GM19351 (cell line): ENCODE results near the gene RACGAP1.
A peak's percentile ranks its signal among the peaks of the same experiment; 100 is the strongest.

Experiments
- ATAC-seq: cut with Tn5 transposase; IDR thresholded peaks from one replicate; pipeline ENCODE4 v1.9.1; 2021; ENCODE audit warnings: mild to moderate bottlenecking, moderate library complexity; ENCODE audit not compliant: unreplicated experiment

Gene RACGAP1

DNA sequence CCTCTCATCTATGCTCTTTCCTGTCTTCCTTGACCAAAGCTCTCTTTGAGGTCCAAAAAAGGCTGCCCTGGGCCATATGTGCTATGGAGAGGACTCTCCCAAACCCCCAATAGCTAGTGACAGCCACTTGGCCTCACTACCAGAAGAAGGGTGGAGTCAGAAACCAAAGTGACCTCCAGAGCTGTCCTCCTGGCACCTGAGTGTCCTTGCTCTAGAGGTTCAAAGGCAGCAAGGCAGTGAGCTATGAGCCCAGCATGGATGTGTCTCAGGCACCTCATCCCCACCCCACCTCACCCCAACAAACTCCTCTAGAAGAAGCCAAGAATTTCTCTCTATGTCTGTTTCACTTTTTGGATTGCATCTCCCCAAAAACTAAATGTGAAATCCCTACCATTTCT is 67.7 kb downstream of the RACGAP1 start:
- no peak for ATAC-seq

DNA sequence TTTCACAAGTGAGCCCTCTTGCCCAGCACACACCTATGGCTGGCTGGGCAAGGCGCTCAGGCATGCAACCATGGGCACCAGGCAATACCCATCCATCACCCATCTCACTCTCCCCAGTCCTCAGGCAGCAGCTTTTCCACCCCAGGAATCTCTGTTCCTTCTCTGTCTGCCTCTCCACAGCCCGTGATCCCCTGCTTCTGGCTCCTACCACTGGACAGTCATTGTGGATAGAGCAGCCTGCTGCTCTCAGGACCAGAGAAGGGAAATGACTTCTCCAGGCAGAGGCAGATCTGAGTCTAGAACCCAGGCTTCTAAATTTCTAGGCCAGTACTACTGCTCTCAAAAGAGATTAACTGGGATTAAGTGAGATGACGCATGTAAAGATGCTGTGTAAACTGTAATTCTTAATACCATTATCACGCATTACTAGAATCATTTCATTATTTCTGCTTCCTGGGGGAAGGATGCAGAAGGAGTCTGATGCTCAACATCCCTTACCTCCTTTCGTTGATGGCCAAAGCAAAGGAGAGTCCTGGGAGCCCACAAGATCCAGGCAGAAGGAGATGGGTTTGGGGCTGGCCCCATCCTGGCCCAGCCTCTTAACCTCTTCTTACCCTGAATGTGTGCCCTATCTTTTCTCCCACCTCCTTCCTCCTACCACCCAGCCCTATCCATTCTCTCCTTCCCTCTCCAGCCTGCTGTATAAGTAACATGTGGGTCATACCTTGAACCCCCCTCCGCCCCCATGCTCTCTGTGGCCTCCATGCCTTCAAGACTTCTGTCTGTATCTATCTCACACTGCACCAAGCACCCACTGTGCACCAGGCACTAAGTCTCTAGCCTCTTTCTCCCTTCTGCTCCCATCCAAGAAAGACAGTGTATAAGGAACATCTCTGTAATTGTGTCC is 68.4 kb downstream of the RACGAP1 start:
- ATAC-seq = no peak

DNA sequence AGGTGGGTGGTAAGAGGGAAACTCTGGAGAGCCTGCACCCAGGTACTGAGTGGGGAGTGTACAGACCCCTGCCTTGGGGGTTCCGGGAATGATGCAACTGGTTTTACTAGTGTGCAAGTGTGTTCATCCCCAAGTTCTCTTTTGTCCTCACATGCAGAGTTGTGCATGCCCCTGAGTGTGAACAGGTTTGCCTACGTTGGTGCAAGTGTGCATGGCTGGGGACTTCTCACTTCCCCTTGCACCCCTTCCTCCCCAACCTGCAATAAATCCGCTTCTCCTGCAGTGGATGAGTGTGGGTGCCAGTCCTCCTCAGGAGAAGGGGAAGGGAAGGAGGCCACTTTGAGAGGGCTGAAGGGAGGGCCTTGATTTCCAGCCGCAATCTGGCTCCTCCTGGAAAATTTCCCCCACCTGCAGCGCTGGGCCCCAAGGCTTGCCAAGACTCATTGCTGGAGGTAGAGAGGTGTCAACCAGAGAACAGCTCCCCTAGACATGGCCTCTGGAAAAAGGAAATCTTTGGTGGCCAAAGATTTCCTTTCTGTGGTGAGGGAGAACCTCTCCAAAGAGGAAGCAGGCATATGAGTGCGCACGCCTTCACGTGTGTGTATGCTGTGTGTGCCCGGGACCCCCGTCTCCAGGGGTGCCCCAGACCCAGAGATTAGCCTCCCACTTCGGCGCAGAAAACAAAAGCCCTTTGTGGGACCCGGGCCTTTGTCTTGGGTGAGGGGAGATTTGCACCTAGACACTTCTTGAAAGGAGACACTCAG is 69.2 kb downstream of the RACGAP1 start:
- no peak for ATAC-seq

DNA sequence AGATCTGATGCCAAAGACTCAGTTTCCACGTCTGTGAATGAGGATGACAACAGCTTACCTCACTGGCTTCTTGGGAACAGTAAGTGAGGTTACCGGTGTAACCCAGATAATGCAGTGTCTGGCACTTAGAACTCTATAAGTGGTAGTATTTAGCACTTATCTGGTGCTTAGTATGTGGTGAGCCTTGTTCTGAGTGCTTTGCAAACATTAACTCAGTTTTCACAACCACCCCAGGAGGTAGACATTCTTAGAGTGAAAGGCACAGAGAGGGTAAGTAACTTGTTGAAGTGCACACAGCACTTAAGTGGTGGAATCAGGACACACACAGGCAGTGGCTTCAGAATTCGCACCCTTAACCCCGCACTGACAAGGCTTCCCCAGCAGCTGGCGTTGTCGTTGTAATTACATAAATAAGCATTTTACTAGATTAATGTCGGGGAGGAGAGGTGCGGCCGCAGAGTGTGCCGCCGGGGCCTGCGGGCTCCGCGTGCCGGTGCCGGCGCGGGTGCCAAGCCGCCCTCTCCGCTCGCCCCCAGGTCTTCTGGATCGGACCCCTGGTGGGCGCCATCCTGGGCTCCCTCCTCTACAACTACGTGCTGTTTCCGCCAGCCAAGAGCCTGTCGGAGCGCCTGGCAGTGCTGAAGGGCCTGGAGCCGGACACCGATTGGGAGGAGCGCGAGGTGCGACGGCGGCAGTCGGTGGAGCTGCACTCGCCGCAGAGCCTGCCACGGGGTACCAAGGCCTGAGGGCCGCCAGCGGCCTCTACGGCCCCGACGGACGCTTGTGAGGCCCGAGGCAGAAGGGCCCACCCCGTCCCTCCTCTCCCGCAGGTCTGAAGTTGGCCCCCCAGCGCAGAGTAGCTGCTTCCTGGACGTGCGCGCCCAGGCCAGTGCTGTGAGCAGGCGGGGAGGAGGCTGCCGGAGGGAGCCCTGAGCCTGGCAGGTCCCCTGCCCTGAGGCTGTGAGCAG is 70.1 kb downstream of the RACGAP1 start:
- no peak for ATAC-seq

DNA sequence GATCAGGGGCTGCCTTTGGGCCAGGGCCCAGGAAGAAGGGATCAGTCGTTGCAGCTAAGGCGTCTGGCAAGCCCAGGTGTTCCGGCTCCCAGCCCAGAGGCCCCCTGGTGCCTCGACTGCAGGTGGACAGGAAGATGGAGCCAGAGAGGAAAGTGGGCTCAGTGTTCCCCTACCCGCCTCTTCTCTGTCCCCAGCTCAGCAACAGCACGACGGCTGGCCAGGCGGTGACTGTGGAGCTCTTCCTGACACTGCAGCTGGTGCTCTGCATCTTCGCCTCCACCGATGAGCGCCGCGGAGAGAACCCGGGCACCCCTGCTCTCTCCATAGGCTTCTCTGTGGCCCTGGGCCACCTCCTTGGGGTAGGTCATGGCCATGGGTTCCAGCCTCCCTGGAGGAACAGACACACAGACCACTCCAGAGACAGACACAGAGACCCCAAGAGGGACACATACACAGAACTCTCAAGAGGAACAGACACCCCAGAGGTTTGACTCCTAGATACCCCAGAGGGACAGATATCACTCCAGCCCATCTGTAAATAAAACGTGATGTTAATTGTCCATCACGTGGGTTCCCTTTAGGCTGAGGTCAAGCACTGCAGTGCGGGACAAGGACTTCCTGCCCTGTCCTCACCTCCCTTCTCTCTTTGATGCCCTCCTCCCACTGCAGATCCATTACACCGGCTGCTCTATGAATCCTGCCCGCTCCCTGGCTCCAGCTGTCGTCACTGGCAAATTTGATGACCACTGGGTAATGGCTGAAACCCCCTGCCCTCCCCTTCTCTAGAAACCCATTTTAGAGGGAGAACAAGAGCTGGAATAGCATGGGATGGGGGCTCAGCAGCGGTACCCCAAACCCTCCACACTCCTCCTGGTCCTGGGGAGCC is 71.1 kb downstream of the RACGAP1 start:
- no peak for ATAC-seq

DNA sequence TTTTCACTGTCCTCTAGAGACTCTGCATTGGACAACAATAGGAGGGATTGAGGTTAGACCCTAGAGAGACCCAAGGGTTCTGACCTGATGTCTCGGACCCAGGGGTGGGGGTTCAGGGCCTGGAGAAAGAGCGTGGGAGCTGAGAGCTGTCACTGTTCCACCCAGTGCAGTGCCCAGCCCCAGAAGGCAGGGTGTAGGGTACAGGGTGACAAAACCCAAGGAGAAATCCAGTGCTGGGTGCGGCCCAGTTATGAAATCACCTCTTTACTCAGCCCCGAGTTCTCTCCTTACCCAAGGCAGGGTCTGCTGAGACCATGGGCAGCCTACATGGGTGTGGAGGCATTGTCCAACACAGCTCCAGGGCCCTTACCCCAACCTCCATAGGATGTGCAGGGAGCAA is 72.1 kb downstream of the RACGAP1 start:
- no peak for ATAC-seq

DNA sequence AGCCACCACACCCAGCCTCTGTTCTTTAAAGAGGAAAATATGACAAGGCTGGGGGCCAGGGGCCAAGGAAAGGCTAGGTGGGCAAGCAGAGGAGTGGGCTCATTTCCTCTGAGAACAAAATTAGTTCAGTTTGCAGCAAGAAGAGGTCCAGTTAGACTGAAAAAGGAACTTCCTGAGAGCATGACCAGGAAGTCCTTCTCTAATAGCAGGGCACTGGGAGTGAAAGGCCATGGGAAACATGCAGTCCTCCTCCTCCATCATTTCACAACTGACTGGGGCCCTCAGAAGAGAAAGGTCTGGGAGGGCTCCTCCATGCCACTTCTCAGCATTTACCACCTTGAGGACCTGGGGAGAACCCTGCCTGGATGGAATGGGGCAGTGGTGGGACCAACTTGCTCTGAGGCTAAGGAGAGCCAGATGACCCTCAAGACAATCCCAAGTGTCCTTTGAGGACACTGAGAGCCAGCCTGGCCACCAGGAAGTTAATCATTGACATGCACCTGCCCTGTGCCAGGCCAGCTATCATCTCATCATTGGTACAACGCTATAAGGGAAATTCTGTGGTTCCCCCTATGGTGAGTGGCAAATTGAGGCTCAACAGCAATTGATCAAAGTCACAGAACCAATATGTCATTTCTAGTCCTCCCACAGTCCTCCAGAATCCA is 72.8 kb downstream of the RACGAP1 start:
- ATAC-seq = no peak

DNA sequence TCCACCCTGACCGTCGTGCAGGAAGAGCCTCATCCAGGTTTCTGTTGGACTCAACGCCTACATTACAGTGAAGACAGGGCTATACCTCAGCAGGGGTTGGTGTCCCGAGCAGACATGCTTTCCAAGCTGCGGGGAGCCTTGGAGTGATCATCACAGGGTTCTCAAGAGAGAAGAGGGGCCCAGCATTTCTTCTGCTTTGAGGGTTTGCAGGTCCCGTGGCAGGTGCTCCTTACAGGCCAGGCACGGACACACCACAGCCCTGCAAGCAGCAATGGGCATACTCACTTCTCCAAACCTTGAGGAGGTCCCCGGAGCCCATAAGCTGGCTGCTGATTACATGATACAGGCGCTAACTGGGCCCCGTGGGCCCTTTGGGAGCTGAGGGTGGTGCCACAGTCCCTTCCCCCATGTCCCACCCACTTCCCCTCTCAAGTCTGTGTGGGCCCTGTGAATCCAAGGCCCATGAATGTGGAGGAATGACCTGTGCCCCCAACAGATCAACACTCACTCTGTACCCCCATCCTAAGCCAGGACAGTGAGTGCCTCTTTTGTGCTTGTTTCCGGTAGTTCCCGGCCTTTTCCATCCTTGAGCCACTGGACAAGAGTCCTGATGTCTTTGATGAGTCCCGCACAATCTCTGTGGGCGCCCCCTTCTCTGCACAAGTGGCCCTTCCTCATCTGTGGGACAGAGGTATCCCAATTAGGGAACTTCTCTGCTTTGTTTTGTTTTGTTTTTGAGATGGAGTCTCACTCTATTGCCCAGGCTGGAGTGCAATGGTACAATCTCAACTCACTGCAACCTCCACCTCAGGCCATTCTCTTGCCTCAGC is 73.7 kb downstream of the RACGAP1 start:
- ATAC-seq = no peak

DNA sequence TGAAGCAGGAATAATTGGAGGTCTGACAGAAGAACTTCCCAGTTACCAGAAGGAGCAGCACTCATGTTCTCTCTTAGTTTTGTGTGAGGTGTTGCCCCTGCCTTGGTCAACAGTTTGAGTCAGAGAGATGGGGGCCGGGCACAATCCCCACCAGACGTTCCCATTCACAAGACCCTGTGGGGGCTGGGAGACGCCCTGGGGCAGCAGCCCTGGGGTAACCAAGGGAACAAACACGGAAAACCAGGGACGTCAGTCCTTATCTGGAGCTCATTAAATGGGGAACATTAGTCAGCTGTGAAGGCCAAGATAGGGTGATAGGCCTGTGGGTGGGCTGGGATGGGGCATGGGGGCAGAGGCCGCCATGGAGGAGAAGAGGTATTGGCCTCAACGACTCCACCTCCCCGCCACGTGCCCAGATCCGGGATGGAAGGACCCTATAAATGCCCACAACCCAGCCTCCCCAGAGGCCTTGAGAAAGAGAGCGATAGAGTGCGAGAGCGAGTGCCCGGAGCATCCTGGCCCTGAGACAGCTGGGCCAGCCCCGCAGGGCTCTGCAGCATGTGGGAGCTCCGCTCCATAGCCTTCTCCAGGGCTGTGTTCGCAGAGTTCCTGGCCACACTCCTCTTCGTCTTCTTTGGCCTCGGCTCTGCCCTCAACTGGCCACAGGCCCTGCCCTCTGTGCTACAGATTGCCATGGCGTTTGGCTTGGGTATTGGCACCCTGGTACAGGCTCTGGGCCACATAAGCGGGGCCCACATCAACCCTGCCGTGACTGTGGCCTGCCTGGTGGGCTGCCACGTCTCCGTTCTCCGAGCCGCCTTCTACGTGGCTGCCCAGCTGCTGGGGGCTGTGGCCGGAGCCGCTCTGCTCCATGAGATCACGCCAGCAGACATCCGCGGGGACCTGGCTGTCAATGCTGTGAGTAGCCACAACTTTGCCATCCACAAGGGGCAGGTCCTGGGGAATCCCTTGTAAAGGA is 74.7 kb downstream of the RACGAP1 start, which contains the start of gene AQP2:
Gene AQP2 (plus strand): TSS at position 465 of the 979 bp plus-strand sequence. CDS start 94 bp downstream, at position 559.
- no peak for ATAC-seq

DNA sequence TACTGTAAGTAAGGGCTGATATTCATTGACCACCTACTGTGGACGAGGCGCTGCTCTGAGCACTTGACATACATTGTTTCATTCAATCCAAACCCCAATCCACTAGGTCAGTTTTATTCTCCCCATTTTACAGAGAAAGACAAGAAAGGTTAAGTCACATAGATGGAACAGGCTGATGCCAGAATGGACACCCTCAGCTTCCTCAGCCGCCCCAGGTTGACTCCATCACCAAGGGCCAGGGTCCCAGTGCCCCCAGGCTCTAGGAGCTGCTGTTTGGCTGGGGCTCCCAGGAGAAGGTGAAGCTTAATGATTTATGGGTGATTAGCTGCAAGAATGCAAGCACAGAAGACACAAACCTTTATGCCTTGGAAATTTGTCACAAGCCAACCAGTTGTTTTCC is 75.4 kb downstream of the RACGAP1 start:
- no peak for ATAC-seq

DNA sequence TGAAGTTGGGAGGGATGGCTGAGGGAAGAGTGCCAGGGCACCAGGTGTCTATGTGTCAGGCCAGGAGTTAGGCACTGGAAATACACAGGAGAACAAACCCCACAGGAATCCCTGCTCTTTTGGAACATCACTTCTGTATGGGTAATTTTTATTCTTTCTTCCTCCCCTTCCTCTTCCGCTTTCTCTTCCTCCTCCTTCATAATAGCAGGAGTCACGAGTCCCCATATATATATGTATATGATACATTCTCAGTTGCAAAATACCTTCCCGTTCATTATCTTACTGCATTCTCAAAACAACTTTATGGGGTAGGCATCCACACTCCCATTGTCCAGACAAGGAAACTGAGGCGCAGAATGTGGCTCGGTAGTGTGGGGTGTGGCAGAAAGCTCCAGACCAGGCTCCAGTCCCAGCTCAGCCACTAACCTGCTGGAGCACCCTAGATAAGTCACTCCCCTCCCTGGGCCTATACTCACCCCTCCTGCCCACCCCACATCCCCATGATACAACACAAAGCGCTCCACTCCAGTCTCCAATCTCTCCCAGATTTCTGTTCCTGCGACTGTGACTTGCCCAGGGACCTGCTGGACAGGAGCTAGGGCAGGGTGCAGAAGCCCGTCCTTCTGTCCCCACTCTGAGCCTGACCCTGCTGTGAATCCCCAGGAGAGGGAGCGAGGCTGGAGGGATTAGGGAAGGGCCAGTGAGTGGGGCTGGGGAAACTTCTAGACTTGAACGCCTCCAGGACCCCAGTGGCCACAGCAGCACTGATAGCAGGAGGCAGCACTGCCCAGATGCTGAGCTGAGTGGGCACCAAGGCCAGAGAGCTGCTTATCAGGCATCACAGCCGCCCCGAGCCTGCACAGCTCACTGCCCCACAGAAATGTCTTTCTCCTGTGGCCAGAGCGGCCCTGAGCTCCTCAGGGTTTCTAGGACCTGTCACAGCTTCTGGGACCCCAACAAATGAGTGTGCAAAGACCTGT is 76.1 kb downstream of the RACGAP1 start:
- ATAC-seq = no peak

DNA sequence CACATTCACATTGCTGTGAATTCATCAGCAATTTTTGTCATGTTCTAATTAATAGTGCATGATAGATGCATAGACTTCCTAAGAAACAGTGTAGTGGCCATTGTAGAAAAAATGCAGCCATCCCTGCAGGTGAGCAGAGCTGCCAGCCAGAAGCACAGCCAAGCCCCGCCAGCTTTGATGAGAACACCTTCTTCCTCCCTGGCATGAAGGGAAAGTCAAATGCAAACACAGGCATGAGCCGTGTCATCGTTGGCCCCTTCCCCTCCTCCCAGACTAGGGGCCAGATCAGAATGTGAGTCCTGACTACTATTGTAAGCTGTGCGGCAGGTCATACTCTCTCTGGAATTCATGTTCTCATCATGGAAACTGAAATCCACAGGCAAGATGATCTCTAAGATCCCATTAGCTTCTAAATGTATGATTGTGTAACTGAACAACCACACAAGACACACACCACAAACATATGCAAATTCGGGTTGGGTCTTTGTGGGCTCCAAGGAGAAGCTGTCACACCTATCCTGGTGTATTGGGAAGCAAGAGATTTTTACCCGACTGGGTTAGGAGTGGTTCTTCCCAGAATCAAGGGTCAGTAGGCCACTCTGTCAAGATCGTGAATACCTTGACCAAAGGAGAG is 77.6 kb downstream of the RACGAP1 start:
- no peak for ATAC-seq

DNA sequence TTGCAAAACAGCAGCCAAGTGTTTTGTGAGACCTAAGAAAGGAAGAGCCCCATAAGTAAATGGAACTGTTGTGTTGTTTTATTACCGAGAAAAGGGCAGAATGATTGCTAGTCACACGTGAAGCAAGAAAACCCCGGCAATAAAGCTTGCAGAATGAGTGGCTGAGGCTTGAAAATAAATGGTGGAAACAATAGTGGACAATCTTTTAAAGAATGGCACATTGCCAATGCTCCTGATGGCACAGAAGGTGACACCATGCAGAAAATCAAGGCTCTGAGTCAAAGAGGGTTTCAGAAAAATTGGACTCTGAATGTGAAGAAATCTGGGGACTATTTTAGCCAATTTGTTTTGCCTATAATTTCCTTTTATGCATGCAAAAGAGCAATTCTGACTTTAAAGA is 78.8 kb downstream of the RACGAP1 start:
- ATAC-seq = no peak

DNA sequence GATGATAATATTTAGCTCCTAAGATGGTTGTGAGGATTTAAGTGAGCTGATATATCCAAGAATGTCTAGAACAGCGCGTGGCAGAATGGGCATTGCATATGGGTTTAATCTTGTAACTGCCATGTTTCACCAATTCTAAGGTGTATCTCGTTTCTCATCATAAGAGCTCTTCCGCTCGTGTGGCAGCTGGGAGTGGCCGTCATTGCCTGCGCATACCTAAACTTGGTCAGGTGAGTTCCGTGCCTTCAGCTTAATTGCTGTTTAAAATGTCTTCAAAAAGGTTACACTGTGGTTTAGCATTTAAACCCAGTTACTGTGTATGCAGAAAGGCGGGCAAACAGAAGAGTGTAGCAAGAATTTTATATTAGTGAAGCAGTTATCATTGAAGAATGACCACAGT is 79.2 kb downstream of the RACGAP1 start:
- ATAC-seq = no peak

DNA sequence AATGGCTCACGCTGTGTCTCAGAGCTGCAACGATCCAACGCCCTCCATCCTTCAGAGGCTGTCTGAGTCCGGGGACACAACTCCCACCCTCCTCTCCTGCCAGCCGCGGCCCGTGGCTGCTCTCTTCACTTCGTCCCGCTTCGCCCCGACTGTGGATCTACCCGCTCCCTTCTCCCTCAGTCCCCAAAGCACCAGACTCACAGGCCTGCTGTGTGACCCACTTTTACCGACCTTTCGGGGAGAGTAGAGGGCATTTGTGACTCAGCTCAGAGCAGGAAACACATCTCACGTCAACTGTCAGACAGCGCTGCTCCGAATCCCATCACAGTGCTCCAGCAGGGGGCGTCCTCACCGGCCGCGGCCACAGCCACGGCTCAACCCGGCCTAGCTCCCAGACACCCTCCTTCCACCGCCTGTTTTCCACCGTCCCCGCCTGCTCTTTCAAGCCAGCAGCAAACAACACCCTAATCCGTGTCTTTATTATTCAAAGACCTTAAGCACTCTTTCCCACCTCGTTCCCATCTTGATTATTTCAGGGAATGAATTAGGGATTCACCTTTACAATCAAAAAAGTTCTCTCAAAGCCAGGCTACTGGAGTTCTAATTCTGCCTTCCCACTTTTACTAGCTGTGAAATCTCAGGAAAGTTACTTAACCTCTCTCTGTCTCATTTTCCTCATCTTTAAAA is 79.8 kb downstream of the RACGAP1 start:
- peak; percentile 83 for ATAC-seq
